Endothelial cell of umbilical vein (primary cell): ENCODE measurements around the gene ZNF219. TPM values are rescaled to one million over a fixed set of nuclear protein-coding genes. Genes with fewer than 3 reads are reported as not detected.

ENCODE experiments used
- BruUV-seq: library from RNA; stranded (reverse); fragments of 400-500 nt; replicated peaks from 2 replicates; lab custom pipeline; 2021; lab: Mats Ljungman, UMichigan
- CTCF ChIA-PET: fragments of 300-600, 350-600 bp; sonication (Branson Sonifier 250); formaldehyde crosslinking; loops from one replicate; lab custom pipeline; 2021; ENCODE audit warnings: antibody characterized with exemption, inconsistent platforms; lab: Charles Lee
- POLR2A ChIA-PET: fragments of 300-600, 350-600 bp; sonication (Branson Sonifier 250); formaldehyde crosslinking; loops from one replicate; lab custom pipeline; 2021; ENCODE audit warnings: antibody characterized with exemption, inconsistent platforms; lab: Charles Lee
- DNase-seq: peaks from one replicate; pipeline ENCODE4 v3.0.0-alpha.2; 2011; ENCODE audit warnings: low read depth, low spot score
- FAIRE-seq: peaks from 2 replicates; lab custom pipeline; 2011; peaks lifted over from hg19 to GRCh38; lab: Jason Lieb, UNC
- H2AFZ ChIP-seq: 2 replicates; pipeline ENCODE4 v1.6.0; 2012; ENCODE audit warnings: low read depth, low read length, control low read depth, inconsistent platforms
- H3K27ac ChIP-seq: 2 replicates; pipeline ENCODE4 v1.5.1; 2011; ENCODE audit warnings: low read depth, mild to moderate bottlenecking, control low read depth, low read length, moderate library complexity; ENCODE audit not compliant: insufficient read depth
- H3K27me3 ChIP-seq, 2 experiments: 2 replicates each; pipeline versions ENCODE4 v1.6.0 to v1.6.1; 2011; ENCODE audit warnings: low read length in 2 of 2, mixed read lengths in 1 of 2; ENCODE audit not compliant: control insufficient read depth in 2 of 2, insufficient read depth in 2 of 2
- H3K36me3 ChIP-seq, 2 experiments: 2 replicates in 1 of 2; 3 replicates in 1 of 2; pipeline ENCODE4 v1.5.1; 2011; ENCODE audit warnings: low read length in 2 of 2, mild to moderate bottlenecking in 1 of 2, moderate library complexity in 1 of 2; ENCODE audit not compliant: control insufficient read depth in 2 of 2, insufficient read depth in 2 of 2; ENCODE audit errors: extremely low read depth in 1 of 2
- H3K4me1 ChIP-seq: 3 replicates; pipeline ENCODE4 v1.5.1; 2011; ENCODE audit warnings: mild to moderate bottlenecking, low read length; ENCODE audit not compliant: control insufficient read depth, insufficient read depth; ENCODE audit errors: extremely low read depth
- H3K4me2 ChIP-seq: 2 replicates; pipeline ENCODE4 v1.6.1; 2011; ENCODE audit warnings: low read length, control low read depth, mixed read lengths; ENCODE audit not compliant: insufficient read depth
- H3K4me3 ChIP-seq, 3 experiments: fragments of 200-600 bp in 1 of 3; sonication (generic), shearing (Covaris generic) in 1 of 3; replicated peaks in 1 of 3; 2 replicates each; pipeline ENCODE4 v1.5.1; 2011 to 2016; ENCODE audit warnings: control low read depth in 3 of 3, low read length in 3 of 3, mild to moderate bottlenecking in 2 of 3, inconsistent platforms in 1 of 3, low read depth in 1 of 3, moderate library complexity in 1 of 3; ENCODE audit not compliant: insufficient read depth in 1 of 3
- H3K79me2 ChIP-seq: 2 replicates; pipeline ENCODE4 v1.6.0; 2012; ENCODE audit warnings: low read length, inconsistent platforms; ENCODE audit not compliant: control insufficient read depth, insufficient read depth
- H3K9ac ChIP-seq: replicated peaks from 2 replicates; pipeline ENCODE3; 2011; ENCODE audit warnings: low read length, control low read depth; ENCODE audit not compliant: insufficient read depth; ENCODE audit errors: extremely low read depth
- H3K9me1 ChIP-seq: replicated peaks from 3 replicates; pipeline ENCODE4 v1.6.0; 2011; ENCODE audit warnings: mild to moderate bottlenecking, low read length; ENCODE audit not compliant: control insufficient read depth, insufficient read depth; ENCODE audit errors: extremely low read depth
- H3K9me3 ChIP-seq: replicated peaks from 2 replicates; pipeline ENCODE4 v1.5.1; 2012; ENCODE audit warnings: low read length, inconsistent platforms; ENCODE audit not compliant: control insufficient read depth, insufficient read depth
- H4K20me1 ChIP-seq: replicated peaks from 2 replicates; pipeline ENCODE3; 2011; ENCODE audit warnings: mild to moderate bottlenecking, low read length; ENCODE audit not compliant: control insufficient read depth, insufficient read depth; ENCODE audit errors: extremely low read depth
- EZH2 ChIP-seq: IDR thresholded peaks from 2 replicates; pipeline ENCODE4 v1.6.1; 2012; ENCODE audit warnings: borderline replicate concordance, low read depth, mild to moderate bottlenecking, moderate library complexity, low read length, inconsistent platforms; ENCODE audit not compliant: severe bottlenecking
- FOS ChIP-seq: IDR thresholded peaks from 2 replicates; pipeline ENCODE4 v1.6.1; 2011; ENCODE audit warnings: mild to moderate bottlenecking, low read length, moderate library complexity, borderline replicate concordance; ENCODE audit not compliant: insufficient read depth
- GATA2 ChIP-seq: IDR thresholded peaks from 2 replicates; pipeline ENCODE4 v1.7.0; 2011; ENCODE audit warnings: low read depth, mild to moderate bottlenecking, moderate library complexity, mixed read lengths, low read length; ENCODE audit not compliant: insufficient read length, insufficient read depth
- JUN ChIP-seq: IDR thresholded peaks from 2 replicates; pipeline ENCODE4 v1.6.1; 2011; ENCODE audit warnings: borderline replicate concordance, low read depth; ENCODE audit not compliant: insufficient read length, insufficient read depth
- MYC ChIP-seq: IDR thresholded peaks from one replicate; pipeline ENCODE4 v1.6.1; 2011; ENCODE audit warnings: mild to moderate bottlenecking, low read depth, low read length
- POLR2A ChIP-seq: IDR thresholded peaks from 2 replicates; pipeline ENCODE4 v1.6.1; 2012; ENCODE audit warnings: low read depth, mild to moderate bottlenecking, control low read depth, low read length
- POLR2AphosphoS5 ChIP-seq: IDR thresholded peaks from 2 replicates; pipeline ENCODE4 v1.6.1; 2012; ENCODE audit warnings: low read depth, mild to moderate bottlenecking, control low read depth, low read length, moderate library complexity; ENCODE audit not compliant: insufficient read depth
- dilution Hi-C: fragments of 300-500 bp; cut with MboI; formaldehyde crosslinking; loops from one replicate; pipeline ENCODE4 v1.15.0; 2019; ENCODE audit warnings: low sequenced_read_pairs; ENCODE audit not compliant: extremely low pct_ligation_motif_present
- intact Hi-C: fragments of 100-400 bp; cut with micrococcal nuclease; formaldehyde crosslinking; loops from one replicate; pipeline ENCODE4 v1.10.0; 2022
- polyA plus RNA-seq, 4 experiments: library from polyadenylated mRNA; depleted of rRNA in 3 of 4; stranded (reverse) in 3 of 4; unstranded in 1 of 4; fragments of >200 nt; gene quantifications; 2 replicates each; pipeline versions ENCODE4 v1.2.1 to v1.2.3, GENCODE V29; 2011 to 2012; ENCODE audit warnings: missing spikeins in 1 of 4
- total RNA-seq: library from RNA; stranded (reverse); gene quantifications from 2 replicates; pipeline ENCODE4 v1.2.3, GENCODE V29; 2021
- TF ChIP-seq, protein P1 (sequence below), 2 donors: IDR thresholded peaks; 1 replicate in 1 of 2; 2 replicates in 1 of 2; pipeline ENCODE4 v1.5.1; 2011; ENCODE audit warnings: low read length in 2 of 2, mild to moderate bottlenecking in 2 of 2, moderate library complexity in 2 of 2, control low read depth in 1 of 2, inconsistent platforms in 1 of 2, low read depth in 1 of 2; ENCODE audit not compliant: insufficient read depth in 1 of 2; ENCODE audit errors: extremely low read depth in 1 of 2
- TF ChIP-seq, protein P2 (sequence below): IDR thresholded peaks from 2 replicates; pipeline ENCODE4 v1.6.1; 2011; ENCODE audit not compliant: insufficient read depth, insufficient read length

The ZNF219 gene
- total and polyA plus RNA-seq, 2 donors (not counting 3 experiments of a cell fraction or from before 2014, with no cell fraction given): 13.2 to 15.2 TPM

DNA sequence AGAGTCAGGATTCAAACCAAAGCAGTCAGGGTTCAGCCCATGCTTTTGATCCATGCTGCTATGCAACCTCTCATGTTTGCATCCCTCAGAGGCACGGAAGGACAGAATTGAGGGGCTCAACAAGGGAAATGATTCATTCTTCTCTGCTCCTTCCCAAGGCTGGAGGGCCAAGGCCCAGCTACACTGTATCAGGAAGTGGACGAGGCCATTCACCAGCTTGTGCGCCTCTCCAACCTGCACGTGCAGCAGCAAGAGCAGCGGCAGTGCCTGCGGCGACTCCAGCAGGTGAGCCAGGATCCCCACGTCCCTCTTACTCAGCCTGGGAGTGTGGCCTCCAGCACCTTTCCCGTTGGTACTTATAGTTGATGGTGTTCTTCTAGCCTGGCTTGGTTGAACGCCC lies 19.7 kb downstream of the ZNF219 start:
- H3K9ac ChIP-seq: no peak overlapping the region
- H3K79me2 ChIP-seq: no peaks in the 10 kb centered on the region
- H3K27ac ChIP-seq: no peak overlapping the region
- no peaks in the 10 kb centered on the region for H3K27me3 ChIP-seq
- no TSS peak for BruUV-seq
- dilution Hi-C loops (no loop called here), intact Hi-C loops (no loop called here)
- TF ChIP-seq, protein P1, sequence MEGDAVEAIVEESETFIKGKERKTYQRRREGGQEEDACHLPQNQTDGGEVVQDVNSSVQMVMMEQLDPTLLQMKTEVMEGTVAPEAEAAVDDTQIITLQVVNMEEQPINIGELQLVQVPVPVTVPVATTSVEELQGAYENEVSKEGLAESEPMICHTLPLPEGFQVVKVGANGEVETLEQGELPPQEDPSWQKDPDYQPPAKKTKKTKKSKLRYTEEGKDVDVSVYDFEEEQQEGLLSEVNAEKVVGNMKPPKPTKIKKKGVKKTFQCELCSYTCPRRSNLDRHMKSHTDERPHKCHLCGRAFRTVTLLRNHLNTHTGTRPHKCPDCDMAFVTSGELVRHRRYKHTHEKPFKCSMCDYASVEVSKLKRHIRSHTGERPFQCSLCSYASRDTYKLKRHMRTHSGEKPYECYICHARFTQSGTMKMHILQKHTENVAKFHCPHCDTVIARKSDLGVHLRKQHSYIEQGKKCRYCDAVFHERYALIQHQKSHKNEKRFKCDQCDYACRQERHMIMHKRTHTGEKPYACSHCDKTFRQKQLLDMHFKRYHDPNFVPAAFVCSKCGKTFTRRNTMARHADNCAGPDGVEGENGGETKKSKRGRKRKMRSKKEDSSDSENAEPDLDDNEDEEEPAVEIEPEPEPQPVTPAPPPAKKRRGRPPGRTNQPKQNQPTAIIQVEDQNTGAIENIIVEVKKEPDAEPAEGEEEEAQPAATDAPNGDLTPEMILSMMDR (IDR thresholded peaks at IDR 0.05; ENCODE audit: extremely low read depth in 1 of 2, insufficient read depth in 1 of 2, low read depth in 1 of 2, low read length in 2 of 2): no peak
- TF ChIP-seq, protein P2, sequence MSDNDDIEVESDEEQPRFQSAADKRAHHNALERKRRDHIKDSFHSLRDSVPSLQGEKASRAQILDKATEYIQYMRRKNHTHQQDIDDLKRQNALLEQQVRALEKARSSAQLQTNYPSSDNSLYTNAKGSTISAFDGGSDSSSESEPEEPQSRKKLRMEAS: no peak
- TF ChIP-seq POLR2AphosphoS5: no peak
- no peak for TF ChIP-seq POLR2A
- no peak for TF ChIP-seq GATA2
- no peak for TF ChIP-seq FOS
- no peak for TF ChIP-seq EZH2
- no peak for TF ChIP-seq MYC
- TF ChIP-seq JUN: no peak
- H3K4me3 ChIP-seq: no peak overlapping the region
- CTCF ChIA-PET: interaction anchor here (0.5 to 1.5 kb wide), 2 partner anchors 8 to 10 kb away, joined by 3 read pairs; partner anchors contain the start of gene ARHGEF40
- no peaks in the 10 kb centered on the region for H3K4me1 ChIP-seq
- no peaks in the 10 kb centered on the region for H3K9me1 ChIP-seq
- POLR2A ChIA-PET: no interaction called here
- no peak overlapping the region for H3K4me2 ChIP-seq
- FAIRE-seq (no peak), DNase-seq (no peak)
- H3K9me3 ChIP-seq: no peaks in the 10 kb centered on the region
- no peaks in the 10 kb centered on the region for H4K20me1 ChIP-seq
- H2AFZ ChIP-seq: no peak overlapping the region
- H3K36me3 ChIP-seq: peaks cover 0 to 4% of the 10 kb centered on the region in 2 experiments
